ENCODE data around the gene TMEM270.

TMEM270 gene

DNA sequence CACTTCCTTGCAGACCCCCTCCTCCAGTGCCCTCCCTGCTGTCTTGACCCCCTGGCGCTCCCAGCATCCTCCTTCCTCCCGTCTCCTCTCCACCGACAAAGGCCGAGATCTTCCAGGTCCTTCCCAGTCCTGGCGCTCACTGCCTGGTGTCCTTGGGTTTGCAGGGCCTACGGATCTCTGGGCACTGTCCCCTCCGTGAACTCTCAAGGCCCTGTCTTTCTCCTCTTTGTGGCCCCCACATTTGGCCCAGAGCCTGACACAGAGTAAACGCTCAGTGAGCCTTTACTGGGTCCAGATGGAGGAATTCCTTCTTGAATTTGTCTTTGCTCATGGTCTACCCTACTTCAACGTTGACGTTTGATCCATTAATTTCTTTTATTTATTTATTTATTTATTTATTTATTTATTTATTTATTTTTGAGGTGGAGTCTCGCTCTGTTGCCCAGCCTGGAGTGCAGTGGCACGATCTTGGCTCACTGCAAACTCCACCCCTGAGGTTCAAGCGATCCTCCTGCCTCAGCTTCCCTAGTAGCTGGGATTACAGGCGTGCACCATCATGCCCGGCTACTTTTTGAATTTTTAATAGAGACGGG is 29.7 kb downstream of the TMEM270 start:
- FAIRE-seq = no peak

DNA sequence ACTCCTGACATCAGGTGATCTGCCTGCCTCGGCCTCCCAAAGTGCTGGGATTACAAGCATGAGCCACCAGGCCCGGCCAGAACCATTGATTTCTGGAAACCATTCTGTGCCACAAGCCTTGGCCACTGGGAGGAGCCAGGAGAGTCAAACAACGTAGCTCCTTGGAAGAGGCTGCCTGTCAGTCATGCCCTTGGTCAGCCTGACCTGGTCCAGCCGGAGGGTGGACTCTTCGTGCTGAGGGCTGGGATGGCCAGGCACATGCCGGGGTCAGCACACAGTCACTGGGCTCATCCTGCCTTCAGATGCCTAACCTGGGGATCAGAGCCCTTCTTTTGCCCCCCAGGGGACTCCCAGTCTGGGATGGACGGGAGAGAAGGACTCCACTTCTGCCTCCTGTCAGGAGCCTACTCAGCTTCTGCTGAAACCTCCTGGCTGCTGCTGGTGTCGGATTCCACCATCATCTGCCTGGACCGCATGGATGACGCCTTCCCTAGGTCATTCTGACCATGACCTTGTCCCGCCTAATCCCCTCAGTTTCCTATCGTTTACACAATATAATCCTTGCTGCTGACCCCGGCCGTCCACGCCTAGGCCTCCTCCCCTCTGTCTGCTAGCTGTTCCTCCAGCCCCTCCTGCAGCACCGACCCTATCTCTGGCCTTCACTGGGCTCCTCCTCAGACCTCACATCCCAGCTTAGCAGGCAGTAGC is 30.4 kb downstream of the TMEM270 start:
- FAIRE-seq = no peak

DNA sequence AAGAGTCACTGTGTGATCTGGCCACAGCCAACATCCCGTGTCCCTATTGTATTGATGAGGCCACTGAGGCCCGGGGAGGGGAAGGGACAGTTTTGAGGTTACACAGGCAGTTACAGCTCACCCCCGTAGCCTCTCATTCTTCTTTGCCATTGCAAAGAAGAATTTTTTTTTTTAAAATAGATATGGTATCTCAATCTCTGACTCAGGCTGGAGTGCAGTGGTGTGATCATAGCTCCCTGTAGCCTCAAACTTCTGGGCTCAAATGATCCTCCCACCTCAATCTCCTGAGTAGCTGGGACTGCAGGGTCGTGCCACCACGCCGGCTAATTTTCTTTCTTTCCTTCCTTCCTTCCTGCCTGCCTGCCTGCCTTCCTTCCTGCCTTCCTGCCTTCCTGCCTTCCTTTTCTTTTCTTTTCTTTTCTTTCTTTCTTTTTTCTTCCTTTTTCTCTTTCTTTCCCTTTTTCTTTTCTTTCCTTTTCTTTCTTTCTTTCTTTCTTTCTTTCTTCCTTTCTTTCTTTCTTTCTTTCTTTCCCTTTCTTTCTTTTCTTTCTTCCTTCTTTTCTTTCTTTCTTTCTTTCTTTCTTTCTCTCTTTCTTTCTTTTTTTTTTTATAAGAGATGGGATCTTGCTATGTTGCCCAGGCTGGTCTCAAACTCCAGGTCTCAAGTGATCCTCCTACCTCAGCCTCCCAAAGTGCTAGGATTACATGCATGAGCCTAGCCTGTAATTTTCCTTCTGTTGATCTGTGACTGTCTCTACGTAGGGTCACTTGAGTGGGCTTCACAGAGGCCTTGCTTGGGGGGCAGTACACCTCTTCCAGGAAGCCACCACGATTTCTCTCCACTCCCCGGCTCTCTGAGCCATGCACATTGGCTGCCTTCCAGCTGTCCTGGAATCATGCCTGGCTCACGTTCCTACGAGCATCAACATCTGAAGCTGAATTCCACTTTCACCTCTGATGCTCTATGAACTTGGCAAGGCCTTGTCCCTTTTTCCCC is 31.3 kb downstream of the TMEM270 start:
- no peak for FAIRE-seq

DNA sequence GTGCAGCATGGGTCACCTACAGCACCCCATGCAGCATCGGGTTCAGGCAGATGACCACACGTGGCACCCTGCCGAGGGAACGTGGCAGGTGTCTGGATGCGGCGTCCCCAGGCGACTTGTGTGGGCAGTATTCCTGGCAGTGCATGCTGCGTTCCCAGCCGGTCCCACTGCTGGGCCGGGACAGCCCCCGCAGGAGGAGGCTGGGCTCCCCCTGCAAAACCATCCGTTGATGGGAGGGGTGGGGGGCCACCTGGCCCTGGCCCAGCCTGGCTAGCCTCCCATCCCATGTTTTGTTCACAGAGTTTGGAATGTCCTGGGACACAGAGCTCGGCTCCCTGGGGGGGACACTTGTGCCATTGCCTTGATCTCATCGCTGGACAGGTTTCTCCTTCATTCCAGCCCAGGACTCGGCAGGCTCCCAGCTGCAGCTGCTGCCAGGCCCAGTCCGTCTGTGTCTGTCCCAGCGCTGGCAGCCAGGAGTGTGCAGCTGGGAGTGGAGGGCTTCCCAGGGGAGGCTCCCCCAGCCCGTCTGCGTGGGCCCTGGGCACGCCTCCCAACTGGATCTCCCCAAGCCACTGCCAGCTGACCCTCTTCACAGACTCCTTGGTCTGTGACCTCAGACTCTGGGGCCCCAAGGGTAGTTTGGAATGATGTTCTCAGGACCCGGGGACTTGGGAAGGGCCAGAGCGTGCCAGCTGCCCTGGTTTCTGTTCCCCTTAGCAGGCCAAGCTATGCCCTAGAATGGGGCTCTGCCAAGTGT is 32.6 kb downstream of the TMEM270 start:
- FAIRE-seq = no peak

DNA sequence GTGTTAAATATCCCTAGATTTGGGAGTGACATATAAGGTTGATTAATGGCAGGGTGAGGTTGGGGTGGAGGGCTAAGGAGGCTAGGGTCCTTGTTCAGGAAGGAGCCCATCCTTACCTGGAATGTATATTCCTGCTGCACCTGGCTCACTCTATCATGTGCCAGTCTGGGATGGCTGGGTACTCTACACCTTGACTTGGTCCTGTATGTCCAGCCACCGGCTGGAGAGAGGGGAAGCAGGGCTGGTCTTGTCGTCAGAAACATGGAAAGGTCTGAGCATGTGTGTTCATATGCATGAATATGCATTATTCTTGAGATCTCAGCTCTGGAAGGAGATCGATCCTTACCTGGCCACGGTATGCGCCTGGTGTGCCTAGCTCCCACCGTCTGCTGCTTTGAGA is 33.2 kb downstream of the TMEM270 start:
- no peak for FAIRE-seq

DNA sequence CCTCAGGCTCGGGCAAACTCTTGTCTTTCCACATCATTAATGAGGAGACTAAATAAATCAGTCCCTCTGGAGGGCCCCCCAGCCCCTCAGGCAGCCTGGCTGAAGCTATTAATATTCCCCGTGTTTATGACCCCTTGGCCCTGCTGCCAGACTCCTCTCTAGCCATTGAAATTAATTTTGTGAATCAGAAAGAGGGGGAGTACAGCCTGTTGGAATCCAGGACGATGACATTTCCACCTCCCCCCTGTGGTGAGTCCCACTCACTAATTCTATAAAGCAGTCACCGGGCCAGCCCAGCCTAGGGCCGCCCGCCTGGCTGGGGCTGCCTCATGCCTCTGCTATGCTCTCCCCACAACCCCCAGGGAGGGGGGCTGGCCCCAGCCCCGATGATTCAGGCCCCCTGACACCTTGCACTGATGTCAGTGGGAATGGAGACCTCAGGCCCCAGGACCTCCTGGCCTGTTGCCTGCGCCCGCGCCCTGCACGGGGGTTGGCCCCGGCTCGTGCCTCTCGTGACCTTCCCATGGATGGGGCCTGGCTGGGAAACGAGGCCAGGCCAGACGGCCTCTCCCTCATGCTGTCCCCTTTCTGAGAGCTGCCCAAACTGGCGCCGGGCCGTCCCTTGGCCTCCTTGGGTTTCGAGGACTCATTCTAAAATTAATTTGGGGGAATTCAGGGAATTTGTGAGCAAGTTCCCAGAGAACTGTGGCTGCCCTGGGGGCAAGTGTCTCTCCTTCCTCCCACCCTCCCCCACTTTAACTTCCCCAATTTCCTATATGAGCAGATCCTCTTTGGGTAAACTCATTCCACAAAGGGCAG is 34.0 kb downstream of the TMEM270 start:
- FAIRE-seq = no peak

DNA sequence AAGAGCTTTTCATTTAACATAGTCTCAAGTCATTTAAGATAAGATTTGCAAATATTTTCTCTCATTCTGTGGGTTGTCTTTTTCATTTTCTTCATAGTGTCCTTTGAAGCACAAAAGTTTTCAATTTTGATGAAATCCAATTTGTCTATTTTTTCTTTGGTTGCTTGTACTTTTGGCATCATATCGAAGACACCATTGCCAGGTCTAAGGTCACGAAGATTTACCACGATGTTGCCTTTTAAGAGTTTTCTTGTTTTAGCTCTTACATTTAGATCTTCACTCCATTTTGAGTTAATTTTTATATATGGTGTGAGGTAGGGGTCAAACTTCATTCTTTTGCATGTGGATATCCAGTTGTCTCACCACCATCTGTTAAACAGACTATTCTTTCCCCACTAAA is 34.7 kb downstream of the TMEM270 start:
- no peak for FAIRE-seq

DNA sequence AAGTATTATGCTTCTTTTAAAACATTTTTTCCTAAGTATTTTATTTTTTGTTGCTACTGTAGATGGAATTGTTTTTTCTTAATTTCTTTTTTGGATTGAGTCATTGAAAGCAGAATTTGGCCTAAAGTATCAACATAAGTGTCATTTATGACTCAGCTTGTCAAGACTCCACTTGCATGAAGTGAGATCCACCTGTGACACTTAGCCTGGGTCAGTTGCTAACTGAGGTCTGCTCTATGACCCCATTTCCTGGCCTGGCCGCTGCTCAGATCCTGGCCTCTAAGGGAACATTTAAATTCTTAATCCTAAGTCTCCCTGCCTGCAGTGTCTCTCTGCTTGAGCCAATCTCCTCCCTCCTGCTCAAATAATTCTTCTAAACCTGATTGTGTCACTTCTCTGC is 35.5 kb downstream of the TMEM270 start:
- no peak for FAIRE-seq

DNA sequence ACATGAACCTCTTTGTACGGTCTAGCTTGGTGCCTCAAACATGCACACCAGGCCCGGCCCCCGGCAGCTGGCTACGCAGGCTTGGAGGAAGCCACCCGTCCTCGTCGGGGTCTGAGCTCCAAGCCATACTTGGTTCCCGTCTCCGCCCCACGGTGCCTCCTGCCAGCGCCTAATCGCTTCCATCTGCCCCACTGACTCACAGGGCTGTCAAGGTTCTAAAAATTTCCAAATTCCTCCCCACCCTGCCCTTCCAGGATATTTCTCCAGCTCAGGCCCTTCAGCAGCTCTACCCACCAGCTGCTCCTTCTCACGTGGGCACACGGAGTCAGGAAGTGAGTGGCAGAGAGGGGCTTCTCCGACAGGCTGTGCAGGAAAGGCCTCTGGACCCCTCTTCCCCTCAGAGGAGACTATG is 38.8 kb downstream of the TMEM270 start:
- no peak for FAIRE-seq

DNA sequence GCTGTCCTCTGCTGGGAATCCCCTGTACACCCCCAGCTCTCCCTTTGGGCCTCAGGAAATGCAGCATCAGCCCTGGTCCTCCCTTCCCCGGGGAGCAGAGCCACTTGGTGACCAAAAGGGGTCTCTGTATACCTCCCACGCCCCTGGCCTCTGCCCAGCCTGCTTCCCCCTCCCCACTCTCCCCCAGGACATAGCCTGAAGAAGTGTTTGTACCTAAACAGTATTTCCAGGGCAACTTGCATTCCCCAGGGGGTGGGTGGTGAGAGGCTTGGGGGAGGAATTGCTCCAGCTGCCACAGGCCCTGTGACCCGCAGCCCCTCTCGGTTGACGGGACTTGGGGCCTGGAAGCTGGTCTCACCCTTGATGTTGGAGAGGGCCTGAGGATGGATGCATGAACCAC is 39.3 kb downstream of the TMEM270 start:
- no peak for FAIRE-seq

DNA sequence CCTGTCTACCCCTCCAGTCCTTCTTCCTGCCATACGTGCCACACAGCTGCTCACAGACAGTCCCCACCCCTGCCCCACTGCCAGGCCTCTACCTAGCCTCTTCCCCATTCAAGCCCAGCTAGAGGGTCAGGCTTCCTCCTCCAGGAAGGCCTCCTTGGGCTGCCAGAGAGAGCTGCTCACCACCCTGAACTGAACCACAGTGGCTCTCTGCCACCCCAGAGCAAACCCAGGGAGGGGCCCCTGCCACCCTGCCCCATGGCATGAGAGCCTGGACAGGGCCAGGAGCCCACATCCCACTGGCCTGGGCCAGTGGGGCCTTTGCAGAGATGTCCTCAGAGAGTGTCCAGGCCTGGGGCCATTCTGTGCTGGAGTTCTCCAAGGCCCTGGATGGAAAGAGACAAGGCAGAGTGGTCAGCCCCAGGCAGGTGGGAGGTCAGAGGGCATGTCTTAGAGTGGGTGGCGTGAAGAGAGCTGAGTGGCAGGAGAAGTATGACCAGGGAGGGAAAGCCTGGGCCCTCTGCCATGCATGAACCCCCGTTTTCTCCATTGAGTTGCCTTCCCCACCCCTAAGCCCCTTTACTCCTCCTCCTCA is 40.4 kb downstream of the TMEM270 start:
- no peak for FAIRE-seq

DNA sequence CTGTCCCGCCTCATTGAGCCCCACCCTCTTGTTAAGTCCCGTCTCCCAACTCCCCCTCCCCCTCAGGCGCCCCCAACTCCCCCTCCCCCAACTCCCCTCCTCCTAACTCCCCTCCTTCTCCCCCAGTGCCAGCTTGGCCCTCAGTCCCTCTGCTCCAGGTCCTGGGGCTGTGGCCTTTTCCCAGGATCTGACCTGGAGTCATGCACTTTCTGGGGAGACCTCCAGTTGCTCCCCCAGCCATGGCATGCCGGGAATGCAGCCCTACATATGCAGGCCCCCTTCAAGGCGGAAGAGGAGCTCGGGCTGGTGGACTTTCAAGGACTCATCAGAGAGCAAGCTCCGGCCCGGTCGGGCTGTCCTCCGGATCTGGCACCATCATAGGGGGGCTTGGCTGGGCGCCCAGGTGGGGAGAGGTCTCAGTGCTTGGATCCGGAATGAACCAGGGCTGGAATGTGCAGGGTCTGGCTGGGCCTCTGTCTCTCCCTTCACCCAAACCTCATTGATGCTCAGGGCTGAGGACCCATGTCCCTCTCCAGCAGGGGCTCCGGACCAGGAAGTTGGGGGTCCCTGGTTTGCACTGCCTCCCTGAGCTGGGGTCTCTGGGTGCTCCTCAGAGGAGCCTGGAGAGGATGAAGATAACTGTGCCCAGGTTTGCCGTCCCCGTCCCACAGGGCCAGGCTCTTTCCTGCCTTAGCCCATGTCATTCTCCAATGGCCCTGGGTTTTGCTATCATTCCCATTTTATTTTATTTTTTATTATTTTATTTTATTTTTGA is 41.1 kb downstream of the TMEM270 start:
- FAIRE-seq = no peak

DNA sequence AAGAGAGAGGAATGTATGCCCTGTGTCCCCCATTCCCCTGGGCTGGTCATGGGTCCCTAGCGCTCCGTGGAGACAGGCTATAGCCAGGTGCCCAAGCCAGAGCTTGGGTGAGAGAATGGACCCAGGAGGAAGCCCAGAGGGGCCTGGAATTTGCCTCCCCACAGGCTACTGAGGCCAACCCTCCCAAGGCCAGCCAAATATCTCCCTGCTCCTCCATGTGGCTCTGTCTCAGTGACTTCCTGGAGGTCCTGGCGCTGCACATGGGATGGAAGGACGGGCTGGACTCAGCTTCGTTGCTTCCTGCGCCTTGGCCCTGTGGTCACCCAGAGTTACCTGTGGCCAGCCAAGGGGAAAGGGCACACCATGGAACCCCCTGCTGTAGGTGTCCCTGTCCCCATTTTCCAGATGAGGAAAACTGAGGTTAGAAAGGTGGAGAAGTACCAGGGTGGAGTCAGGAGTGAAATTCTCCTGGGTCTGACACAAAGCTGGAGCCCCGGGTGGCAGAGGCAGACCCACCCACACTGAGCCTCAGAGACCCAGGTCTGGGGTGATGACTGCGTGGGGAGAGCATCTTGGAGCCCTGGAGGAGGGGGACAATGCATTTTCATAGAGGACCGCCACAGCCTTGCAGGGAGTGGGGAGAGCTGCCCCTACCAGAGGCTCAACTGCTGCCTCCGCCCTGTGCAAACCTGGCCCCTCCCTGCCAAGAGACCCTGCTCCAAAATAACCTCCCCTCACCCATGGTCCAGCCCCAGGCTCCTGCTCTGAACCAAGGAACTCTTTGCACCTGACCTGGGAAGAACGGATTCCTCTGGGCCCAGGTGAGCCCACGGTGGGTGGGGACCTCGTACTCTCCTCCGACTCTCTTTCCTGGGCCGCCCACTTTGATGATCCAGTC is 42.6 kb downstream of the TMEM270 start:
- no peak for FAIRE-seq

DNA sequence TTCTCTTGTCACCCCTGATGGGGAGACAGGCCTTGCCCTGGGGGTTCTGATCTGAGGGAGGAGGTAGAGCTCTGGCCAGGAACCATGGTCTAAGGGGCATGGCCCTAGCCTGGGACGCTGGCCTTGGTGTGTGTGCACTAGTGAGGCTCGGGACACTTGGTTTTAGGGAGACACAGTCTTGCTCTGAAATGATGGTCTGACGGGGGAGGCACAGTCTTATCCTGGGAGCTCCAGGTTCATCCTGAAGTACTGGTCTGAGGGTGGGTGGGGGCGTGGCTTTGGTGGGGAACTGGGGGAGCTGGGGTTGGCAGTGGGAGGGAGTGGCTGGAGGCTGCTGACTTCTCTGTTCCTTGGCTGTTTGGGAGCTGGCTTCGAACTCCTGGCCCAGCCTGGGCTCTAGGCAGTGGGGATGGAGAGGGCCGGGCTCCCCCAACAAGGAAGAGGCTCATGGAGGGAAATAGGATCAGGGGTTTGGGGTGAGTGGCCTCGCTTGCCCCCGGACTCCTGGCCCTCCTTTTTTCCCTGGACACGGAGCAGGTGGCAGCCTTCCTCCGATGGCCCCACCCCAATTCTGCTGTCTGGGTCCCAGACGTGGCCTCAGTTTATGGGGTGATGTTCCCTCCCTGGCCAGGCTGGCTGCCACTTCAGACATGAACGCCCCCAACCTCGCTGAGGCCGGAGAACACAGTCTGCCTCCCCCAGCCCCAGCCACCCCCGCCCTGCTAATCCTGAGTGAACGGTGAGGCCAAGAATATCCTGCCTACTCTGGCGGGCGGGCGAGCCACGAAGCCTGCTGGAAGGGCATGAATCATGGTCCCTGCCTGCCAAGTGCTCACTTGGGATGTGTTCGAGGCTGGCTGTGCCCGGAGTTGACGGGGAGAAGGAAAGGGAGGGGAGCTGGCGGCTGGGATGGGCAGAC is 43.5 kb downstream of the TMEM270 start:
- FAIRE-seq = no peak

DNA sequence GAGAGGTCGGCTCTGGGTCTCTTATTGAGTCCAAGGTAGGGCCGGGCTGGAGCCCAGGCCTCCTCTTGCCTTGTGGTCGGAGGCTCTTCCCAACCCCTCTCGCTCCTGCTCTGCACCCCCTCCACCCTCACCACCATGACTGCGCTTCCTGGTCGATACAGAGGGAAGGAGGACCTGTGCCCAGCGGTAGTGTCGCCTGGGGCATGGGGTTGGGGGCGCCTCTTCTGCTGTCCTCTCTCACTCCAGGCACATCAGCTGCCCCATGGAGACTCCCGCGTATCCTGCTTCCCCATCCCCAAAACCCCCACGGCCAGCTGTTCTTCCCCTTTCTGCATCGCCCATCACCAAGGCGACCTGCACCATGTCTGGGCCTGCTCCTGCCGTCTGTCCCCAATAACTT is 44.4 kb downstream of the TMEM270 start:
- no peak for FAIRE-seq

DNA sequence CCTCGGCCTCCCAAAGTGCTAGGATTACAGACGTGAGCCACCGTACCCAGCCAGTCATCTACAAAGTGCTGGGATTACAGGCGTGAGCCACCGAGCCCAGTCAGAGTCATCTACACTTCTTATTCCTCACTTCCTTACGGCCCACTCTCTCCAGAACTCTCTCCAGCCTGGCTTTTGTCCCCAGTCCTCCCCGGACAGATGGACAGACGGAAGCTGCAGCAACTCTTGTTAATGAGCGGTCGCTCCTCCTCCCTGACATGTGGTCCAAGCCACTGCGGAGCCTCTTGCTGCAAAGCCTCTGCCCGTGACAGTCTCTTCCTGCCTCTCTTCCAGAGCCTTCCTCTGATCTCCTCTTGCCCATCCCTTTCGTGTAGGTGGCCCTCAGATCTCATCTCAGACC is 45.9 kb downstream of the TMEM270 start:
- FAIRE-seq = no peak

DNA sequence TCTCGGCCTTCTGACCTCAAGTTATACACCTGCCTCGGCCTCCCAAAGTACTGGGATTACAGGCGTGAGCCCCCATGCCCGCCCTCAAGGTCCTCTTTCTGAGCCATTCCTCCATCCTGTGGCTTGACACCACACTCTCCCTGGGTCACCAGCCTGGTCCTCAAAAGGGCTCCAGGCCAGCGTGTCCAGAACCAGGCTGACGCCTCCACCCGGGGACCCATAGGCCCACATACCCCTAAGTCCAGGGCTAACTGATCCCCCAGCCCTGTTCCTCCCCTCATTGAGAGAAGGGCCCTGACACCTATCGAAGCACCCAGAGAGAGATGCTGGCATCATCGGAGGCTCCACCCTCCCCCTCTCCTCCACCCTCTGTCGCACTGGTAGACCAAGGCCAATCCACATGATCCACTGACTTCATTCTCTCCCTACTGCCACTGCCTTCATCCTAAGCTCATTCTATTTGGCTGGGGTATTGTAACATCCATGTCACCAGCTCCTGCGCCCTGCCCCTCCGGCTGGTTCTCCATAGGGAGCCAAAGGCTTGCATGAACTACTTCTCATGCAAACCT is 46.7 kb downstream of the TMEM270 start:
- FAIRE-seq = no peak

DNA sequence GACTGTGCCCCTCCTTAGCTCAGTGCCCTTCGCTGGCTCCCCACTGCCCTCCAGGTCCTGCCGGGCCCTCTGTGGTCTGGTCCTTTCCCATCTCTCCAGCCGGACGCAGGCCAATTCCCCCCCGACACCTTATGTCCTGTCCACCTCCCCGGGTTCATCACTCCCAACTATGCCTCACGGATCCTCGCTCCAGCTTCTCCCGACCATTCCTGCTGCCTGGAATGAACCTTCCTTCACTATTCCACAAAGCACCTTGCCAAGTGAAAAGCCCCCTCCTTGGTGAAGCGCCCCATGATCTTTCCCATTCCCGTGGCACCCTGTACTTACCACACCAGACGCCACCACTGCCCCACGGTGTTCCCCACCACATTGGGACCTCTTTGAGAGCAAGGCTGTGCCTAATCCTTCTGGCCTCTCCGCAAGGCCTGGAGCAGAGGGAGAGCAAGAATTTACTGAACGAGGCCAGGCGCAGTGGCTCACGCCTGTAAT is 47.2 kb downstream of the TMEM270 start:
- no peak for FAIRE-seq
